GM19023 (cell line): ENCODE results near the gene GALNT9.

ENCODE experiments used
- ATAC-seq: cut with Tn5 transposase; IDR thresholded peaks from one replicate; pipeline ENCODE4 v1.9.1; 2021; ENCODE audit warnings: mild to moderate bottlenecking, moderate library complexity; ENCODE audit not compliant: unreplicated experiment

Gene GALNT9

GRCh38 chr12:132161796-132162507, 167.4 kb downstream of the GALNT9 start:
- no peak for ATAC-seq

GRCh38 chr12:132161036-132161781, 168.2 kb downstream of the GALNT9 start:
- ATAC-seq: no peak

- no peak for ATAC-seq
Observed at GRCh38 chr12:132160601-132161035, 168.8 kb downstream of the GALNT9 start.

- ATAC-seq: no peak
Observed at GRCh38 chr12:132160016-132160415, 169.4 kb downstream of the GALNT9 start.

- ATAC-seq: no peak
Observed at GRCh38 chr12:132159555-132160003, 169.8 kb downstream of the GALNT9 start.

GRCh38 chr12:132158677-132159554, 170.5 kb downstream of the GALNT9 start:
- ATAC-seq: no peak

GRCh38 chr12:132157733-132158409, 171.5 kb downstream of the GALNT9 start:
- no peak for ATAC-seq

- no peak for ATAC-seq
Observed at GRCh38 chr12:132156573-132157325, 172.6 kb downstream of the GALNT9 start.

- ATAC-seq: no peak
Observed at GRCh38 chr12:132155771-132156572, 173.4 kb downstream of the GALNT9 start.

GRCh38 chr12:132154941-132155770, 174.2 kb downstream of the GALNT9 start:
- ATAC-seq: no peak

GRCh38 chr12:132154341-132154761, 175.0 kb downstream of the GALNT9 start:
- peak; percentile 25 for ATAC-seq

- ATAC-seq: peak; percentile 89
Observed at GRCh38 chr12:132153501-132154340, 175.7 kb downstream of the GALNT9 start.

GRCh38 chr12:132152953-132153352, 176.4 kb downstream of the GALNT9 start:
- no peak for ATAC-seq

GRCh38 chr12:132152411-132152821, 177.0 kb downstream of the GALNT9 start:
- ATAC-seq: no peak

GRCh38 chr12:132151766-132152410, 177.5 kb downstream of the GALNT9 start:
- ATAC-seq: no peak

GRCh38 chr12:132151145-132151765, 178.1 kb downstream of the GALNT9 start:
- ATAC-seq: no peak
